GM18499 (cell line): ENCODE measurements around the gene TEDC2.
"Not testable (repeated sequence)": the region's sequence is repeated elsewhere in the genome, so short reads cannot be mapped to it uniquely, and the experiment has no call there.

ENCODE experiments used
- ATAC-seq: cut with Tn5 transposase; IDR thresholded peaks from one replicate; pipeline ENCODE4 v1.9.1; 2021; ENCODE audit warnings: moderate number of reproducible peaks; ENCODE audit not compliant: insufficient read depth, unreplicated experiment

TEDC2 gene

GRCh38 chr16:2436110-2436509 lies 23.8 kb upstream of the TEDC2 start:
- no peak for ATAC-seq

GRCh38 chr16:2437032-2437790 lies 22.7 kb upstream of the TEDC2 start:
- no peak for ATAC-seq

- ATAC-seq = no peak
These were observed 21.8 kb upstream of the TEDC2 start for GRCh38 chr16:2438121-2438520.

GRCh38 chr16:2439598-2439997 lies 20.3 kb upstream of the TEDC2 start:
- no peak for ATAC-seq

GRCh38 chr16:2441143-2441804 lies 18.6 kb upstream of the TEDC2 start:
- ATAC-seq = not testable (repeated sequence)

- no peak for ATAC-seq
These were observed 16.4 kb upstream of the TEDC2 start for GRCh38 chr16:2443555-2443954.

GRCh38 chr16:2447920-2448583 lies 11.9 kb upstream of the TEDC2 start:
- ATAC-seq = no peak

GRCh38 chr16:2449118-2449517 lies 10.8 kb upstream of the TEDC2 start:
- no peak for ATAC-seq

- no peak for ATAC-seq
These were observed 9.4 kb upstream of the TEDC2 start for GRCh38 chr16:2450535-2450934.

GRCh38 chr16:2450975-2451381 lies 8.9 kb upstream of the TEDC2 start:
- no peak for ATAC-seq

GRCh38 chr16:2451851-2452320 lies 8.0 kb upstream of the TEDC2 start:
- no peak for ATAC-seq

- no peak for ATAC-seq
These were observed 7.3 kb upstream of the TEDC2 start for GRCh38 chr16:2452650-2453049.

- no peak for ATAC-seq
These were observed 4.6 kb upstream of the TEDC2 start for GRCh38 chr16:2455081-2455845.

- no peak for ATAC-seq
These were observed 3.3 kb upstream of the TEDC2 start for GRCh38 chr16:2456551-2457153.

- no peak for ATAC-seq
These were observed 2.6 kb upstream of the TEDC2 start for GRCh38 chr16:2457267-2457666.

GRCh38 chr16:2457946-2458345 lies 2.0 kb upstream of the TEDC2 start:
- ATAC-seq = no peak

GRCh38 chr16:2458887-2459646 lies 842 bp upstream of the TEDC2 start:
- no peak for ATAC-seq

- no peak for ATAC-seq
These were observed 443 bp downstream of the TEDC2 start for GRCh38 chr16:2460391-2460713.

- no peak for ATAC-seq
These were observed 1.0 kb downstream of the TEDC2 start for GRCh38 chr16:2460916-2461315.
